ENCODE measurements around the gene PTTG1IP. TPM values are rescaled to one million over a fixed set of nuclear protein-coding genes. Genes with fewer than 3 reads are reported as not detected.

Gene PTTG1IP
- total and polyA plus RNA-seq, 2 of the 13 experiments (the other 11 are each of a cell fraction or from before 2014, with no cell fraction given), result 161 to 700 TPM

GRCh38 chr21:44846485-44847260 is 26.8 kb downstream of the PTTG1IP start (continued):
- TF ChIP-seq ZBED4 (CRISPR knock-in tag; IDR thresholded peaks at IDR 0.05; ENCODE audit: borderline replicate concordance) (0 out of 2 replicates have a peak, but pooled peaks have one; percentile 49), KLF12 (CRISPR knock-in tag; IDR thresholded peaks at IDR 0.05; ENCODE audit: borderline replicate concordance) (no peak), AGO1 (IDR thresholded peaks at IDR 0.05; ENCODE audit: low read depth, low read length, poor library complexity, severe bottlenecking) (peak; percentile 92), MED1 (CRISPR knock-in tag; IDR thresholded peaks at IDR 0.05) (no peak; the same call in 1 of the 2 replicates), ZNF816 (CRISPR knock-in tag; IDR thresholded peaks at IDR 0.05; ENCODE audit: borderline replicate concordance) (0 out of 2 replicates have a peak, but pooled peaks have one; percentile 9), SAFB2 (CRISPR knock-in tag; IDR thresholded peaks at IDR 0.05; ENCODE audit: borderline replicate concordance, low read depth) (no peak), ZNF264 (CRISPR knock-in tag; IDR thresholded peaks at IDR 0.05) (no peak), ZC3H4 (CRISPR knock-in tag; IDR thresholded peaks at IDR 0.05; ENCODE audit: borderline replicate concordance) (no peak), MAZ (IDR thresholded peaks at IDR 0.05; ENCODE audit: borderline replicate concordance, low read depth, low read length) (no peak), MAZ (CRISPR knock-in tag; IDR thresholded peaks at IDR 0.05; ENCODE audit: low read depth) (peak; percentile 57), ZNF263 (CRISPR knock-in tag; IDR thresholded peaks at IDR 0.05) (peak; percentile 89), CBX5 (CRISPR knock-in tag; IDR thresholded peaks at IDR 0.05; ENCODE audit: borderline replicate concordance) (no peak), REPIN1 (CRISPR knock-in tag; IDR thresholded peaks at IDR 0.05; ENCODE audit: borderline replicate concordance, low read depth) (no peak), GABPA (IDR thresholded peaks at IDR 0.05; ENCODE audit: low read depth, low read length) (no peak), GABPA (CRISPR knock-in tag; IDR thresholded peaks at IDR 0.05; ENCODE audit: low read depth) (0 out of 2 replicates have a peak, but pooled peaks have one; percentile 18), KLF6 (CRISPR knock-in tag; IDR thresholded peaks at IDR 0.05) (0 out of 2 replicates have a peak, but pooled peaks have one; percentile 11), KMT2A (CRISPR knock-in tag; IDR thresholded peaks at IDR 0.05) (no peak), STAT5B (CRISPR knock-in tag; IDR thresholded peaks at IDR 0.05) (0 out of 2 replicates have a peak, but pooled peaks have one; percentile 36), FOXA1 (IDR thresholded peaks at IDR 0.05) (no peak), FOXA1 (CRISPR knock-in tag; IDR thresholded peaks at IDR 0.05) (no peak), KDM4B (CRISPR knock-in tag; IDR thresholded peaks at IDR 0.05) (no peak)
- TF ChIP-seq, protein P1, sequence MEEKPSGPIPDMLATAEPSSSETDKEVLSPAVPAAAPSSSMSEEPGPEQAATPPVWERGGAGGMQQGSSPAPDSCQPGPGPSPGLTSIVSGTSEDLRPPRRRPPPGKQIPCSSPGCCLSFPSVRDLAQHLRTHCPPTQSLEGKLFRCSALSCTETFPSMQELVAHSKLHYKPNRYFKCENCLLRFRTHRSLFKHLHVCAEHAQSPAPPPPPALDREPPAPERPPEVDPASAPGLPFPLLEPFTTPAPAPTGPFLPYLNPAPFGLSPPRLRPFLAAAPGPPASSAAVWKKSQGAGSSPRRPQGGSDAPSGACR (CRISPR knock-in tag; IDR thresholded peaks at IDR 0.05), result peak; percentile 77; the same call in 1 of the 2 replicates
- TF ChIP-seq, protein P2, sequence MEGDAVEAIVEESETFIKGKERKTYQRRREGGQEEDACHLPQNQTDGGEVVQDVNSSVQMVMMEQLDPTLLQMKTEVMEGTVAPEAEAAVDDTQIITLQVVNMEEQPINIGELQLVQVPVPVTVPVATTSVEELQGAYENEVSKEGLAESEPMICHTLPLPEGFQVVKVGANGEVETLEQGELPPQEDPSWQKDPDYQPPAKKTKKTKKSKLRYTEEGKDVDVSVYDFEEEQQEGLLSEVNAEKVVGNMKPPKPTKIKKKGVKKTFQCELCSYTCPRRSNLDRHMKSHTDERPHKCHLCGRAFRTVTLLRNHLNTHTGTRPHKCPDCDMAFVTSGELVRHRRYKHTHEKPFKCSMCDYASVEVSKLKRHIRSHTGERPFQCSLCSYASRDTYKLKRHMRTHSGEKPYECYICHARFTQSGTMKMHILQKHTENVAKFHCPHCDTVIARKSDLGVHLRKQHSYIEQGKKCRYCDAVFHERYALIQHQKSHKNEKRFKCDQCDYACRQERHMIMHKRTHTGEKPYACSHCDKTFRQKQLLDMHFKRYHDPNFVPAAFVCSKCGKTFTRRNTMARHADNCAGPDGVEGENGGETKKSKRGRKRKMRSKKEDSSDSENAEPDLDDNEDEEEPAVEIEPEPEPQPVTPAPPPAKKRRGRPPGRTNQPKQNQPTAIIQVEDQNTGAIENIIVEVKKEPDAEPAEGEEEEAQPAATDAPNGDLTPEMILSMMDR (CRISPR knock-in tag; IDR thresholded peaks at IDR 0.05), result peak; percentile 43; the same call in 1 of the 2 replicates

Data from HepG2 (cell line).